HG03159 (cell line): ENCODE measurements around the gene MYL4.
"Not testable (repeated sequence)": the region's sequence is repeated elsewhere in the genome, so short reads cannot be mapped to it uniquely, and the experiment has no call there.

Experiments used
- ATAC-seq: cut with Tn5 transposase; IDR thresholded peaks from one replicate; pipeline ENCODE4 v1.9.1; 2021; ENCODE audit warnings: mild to moderate bottlenecking, moderate library complexity; ENCODE audit not compliant: unreplicated experiment

Gene MYL4

GRCh38 chr17:47192554-47192953 lies 16.6 kb upstream of the MYL4 start:
- no peak for ATAC-seq

GRCh38 chr17:47193931-47194511 lies 15.1 kb upstream of the MYL4 start:
- ATAC-seq: no peak

GRCh38 chr17:47197821-47198220 lies 11.3 kb upstream of the MYL4 start:
- ATAC-seq: no peak

- peak; percentile 44 for ATAC-seq
Observed at GRCh38 chr17:47199627-47200324, 9.4 kb upstream of the MYL4 start.

- ATAC-seq: no peak
Observed at GRCh38 chr17:47200325-47200664, 8.9 kb upstream of the MYL4 start.

GRCh38 chr17:47201166-47201565 lies 8.0 kb upstream of the MYL4 start:
- ATAC-seq: no peak

GRCh38 chr17:47203984-47204721 lies 5.0 kb upstream of the MYL4 start:
- ATAC-seq: no peak

GRCh38 chr17:47204722-47205418 lies 4.3 kb upstream of the MYL4 start:
- ATAC-seq: no peak

GRCh38 chr17:47205419-47205963 lies 3.7 kb upstream of the MYL4 start:
- peak; percentile 55 for ATAC-seq

- ATAC-seq: no peak
Observed at GRCh38 chr17:47207143-47208067, 1.7 kb upstream of the MYL4 start.

GRCh38 chr17:47209499-47209898 lies 351 bp downstream of the MYL4 start:
- ATAC-seq: no peak

GRCh38 chr17:47210105-47210504 lies 957 bp downstream of the MYL4 start:
- no peak for ATAC-seq

- no peak for ATAC-seq
Observed at GRCh38 chr17:47210779-47211178, 1.6 kb downstream of the MYL4 start.

- ATAC-seq: no peak
Observed at GRCh38 chr17:47212458-47212857, 3.3 kb downstream of the MYL4 start.

GRCh38 chr17:47213540-47213939 lies 4.4 kb downstream of the MYL4 start:
- ATAC-seq: no peak

GRCh38 chr17:47214931-47215330 lies 5.8 kb downstream of the MYL4 start:
- no peak for ATAC-seq

- not testable (repeated sequence) for ATAC-seq
Observed at GRCh38 chr17:47216821-47217220, 7.7 kb downstream of the MYL4 start.

GRCh38 chr17:47217279-47217678 lies 8.1 kb downstream of the MYL4 start:
- ATAC-seq: not testable (repeated sequence)

- ATAC-seq: no peak
Observed at GRCh38 chr17:47218896-47219430, 9.8 kb downstream of the MYL4 start.
